Inflammatory macrophage treated with lipopolysaccharide for 1 hour (primary cell): ENCODE measurements around the gene RPUSD1.

ENCODE experiments used
- DNase-seq, 2 donors: peaks; one replicate each; pipeline ENCODE4 v3.0.0-alpha.2; 2020 to 2022

The RPUSD1 gene

DNA sequence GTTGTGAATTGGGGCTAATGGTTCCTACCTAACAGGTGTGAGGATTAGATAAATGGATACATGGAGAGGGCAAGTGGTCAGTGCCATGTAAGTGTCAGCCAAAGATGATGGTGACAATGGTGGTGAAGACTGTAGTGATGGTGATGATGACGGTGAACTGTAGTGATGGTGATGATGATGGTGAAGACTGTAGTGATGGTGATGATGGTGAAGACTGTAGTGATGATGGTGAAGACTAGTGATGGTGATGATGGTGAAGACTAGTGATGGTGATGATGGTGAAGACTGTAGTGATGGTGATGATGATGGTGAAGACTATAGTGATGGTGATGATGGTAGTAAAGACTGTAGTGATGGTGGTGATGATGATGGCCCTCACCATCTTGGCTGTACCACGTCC lies 30.4 kb upstream of the RPUSD1 start:
- no peak for DNase-seq

DNA sequence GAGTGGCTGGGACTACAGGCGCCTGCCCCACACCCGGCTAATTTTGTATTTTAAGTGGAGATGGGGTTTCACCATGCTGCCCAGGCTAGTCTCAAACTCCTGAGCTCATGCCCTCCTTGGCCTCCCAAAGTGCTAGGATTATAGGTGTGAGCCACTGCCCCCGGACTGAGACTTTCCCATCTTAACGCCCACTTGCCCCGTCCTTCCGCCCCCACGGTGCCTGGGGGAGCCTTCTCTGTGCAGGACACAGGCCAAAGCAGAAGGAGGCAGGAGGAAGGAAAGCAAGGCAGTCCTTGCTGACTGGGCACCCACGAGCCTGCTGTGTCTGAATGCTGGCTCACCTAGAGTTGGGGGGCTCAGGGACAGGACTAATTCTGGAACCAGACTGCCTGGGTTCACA lies 30.0 kb upstream of the RPUSD1 start:
- DNase-seq, result no peak

DNA sequence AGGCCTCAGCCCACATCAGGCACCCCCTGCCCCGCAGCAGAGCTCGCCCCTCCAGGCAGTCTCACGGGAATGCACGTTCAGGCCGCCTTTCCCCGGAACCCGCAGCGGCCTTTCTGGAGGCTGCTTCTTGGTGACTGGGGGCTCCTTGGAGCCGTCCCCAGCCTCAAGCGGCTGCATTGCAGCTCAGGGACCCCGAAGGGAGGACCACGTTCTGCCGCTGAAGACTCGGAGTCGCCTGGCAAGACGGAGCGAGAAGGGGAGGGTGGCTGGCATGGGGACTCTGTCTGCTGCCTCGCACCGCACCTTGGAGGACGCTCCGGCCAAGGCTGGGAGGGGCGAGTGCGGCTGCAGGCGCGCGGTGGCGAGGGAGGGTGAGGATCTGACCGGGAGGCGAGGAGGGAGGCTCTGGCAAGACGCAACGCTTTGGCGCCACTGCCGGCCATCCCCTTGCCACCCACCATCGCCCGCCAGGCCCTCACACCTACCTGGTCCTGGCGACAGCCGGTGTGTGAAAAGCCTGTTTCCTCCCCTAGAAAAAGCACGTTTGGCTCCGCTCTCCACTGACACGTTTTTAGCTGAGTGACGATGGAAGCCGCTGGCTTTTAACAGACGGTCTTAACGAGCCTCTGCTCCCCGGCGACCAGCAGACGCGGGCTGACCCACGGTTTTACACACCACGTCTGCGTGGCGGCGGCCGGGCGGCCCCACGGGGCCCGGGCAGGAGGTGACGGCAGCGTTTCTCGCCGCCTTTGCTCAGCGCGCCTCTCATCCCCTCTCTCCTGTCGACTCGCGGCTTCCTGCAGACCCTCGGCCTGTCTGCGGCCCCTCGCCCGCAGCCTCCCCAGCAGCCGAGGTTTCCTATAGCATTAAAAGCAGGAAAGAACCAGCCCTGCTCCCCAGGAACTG lies 29.1 kb upstream of the RPUSD1 start:
- no peak for DNase-seq

DNA sequence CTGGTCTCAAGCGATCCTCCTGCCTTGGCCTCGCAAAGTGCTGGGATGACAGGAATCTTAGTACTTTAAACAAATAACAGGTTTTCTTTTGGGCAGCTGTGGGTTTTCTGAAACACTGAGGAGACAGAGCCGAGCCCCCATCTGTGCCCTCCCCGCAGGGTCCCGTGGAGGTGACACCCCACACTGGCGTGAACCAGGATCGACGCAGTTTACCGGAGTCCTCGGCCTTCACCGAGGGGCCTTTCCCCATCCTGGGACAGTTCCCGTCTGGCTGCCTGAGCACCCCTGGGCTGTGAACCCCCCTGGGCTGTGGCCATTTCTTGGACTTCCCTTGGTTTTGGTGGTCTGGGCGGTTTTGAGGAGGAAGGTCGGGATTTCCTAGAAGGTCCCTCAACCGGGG lies 27.7 kb upstream of the RPUSD1 start:
- DNase-seq, result no peak

DNA sequence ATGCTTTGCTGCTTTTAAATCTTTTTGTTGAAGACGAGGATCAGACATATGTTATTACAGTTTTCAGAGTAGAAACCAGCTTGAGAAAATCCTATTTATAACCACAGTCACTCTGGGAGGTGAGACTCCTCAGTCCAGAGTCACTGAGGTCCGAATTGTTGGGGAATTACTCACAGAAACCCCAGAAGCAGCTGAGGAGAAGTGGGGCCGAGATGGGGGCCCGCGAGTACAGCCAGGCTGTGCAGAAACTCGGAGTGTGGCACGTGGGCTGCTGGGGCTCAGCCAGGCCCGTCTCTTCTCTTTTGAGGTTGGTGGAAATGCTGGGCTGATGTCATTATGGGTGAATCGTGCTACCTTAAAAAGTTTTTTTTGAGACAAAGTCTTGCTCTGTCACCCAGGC lies 26.8 kb upstream of the RPUSD1 start:
- DNase-seq, result no peak

DNA sequence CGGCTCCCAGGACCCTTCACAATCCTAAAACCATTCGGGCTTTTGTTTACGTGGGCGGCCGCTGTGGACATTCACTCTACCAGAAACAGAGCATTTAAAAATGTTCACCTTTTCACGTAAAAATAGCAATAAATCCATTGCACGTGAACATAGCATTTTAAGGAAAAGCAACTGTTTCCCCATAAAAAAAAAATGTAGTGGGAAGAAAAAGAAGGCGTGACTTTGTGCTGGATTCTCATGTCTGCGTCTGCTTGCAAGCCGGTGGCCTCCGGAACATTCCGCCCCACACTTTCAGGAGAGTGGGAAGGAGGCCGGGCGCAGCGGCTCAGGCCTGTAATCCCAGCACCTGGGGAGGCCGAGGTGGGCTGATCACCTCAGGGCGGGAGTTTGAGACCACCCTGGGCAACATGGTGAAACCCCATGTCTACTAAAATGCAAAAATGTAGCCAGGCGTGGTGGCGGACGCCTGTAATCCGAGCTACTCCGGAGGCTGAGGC lies 25.8 kb upstream of the RPUSD1 start:
- DNase-seq, result no peak

DNA sequence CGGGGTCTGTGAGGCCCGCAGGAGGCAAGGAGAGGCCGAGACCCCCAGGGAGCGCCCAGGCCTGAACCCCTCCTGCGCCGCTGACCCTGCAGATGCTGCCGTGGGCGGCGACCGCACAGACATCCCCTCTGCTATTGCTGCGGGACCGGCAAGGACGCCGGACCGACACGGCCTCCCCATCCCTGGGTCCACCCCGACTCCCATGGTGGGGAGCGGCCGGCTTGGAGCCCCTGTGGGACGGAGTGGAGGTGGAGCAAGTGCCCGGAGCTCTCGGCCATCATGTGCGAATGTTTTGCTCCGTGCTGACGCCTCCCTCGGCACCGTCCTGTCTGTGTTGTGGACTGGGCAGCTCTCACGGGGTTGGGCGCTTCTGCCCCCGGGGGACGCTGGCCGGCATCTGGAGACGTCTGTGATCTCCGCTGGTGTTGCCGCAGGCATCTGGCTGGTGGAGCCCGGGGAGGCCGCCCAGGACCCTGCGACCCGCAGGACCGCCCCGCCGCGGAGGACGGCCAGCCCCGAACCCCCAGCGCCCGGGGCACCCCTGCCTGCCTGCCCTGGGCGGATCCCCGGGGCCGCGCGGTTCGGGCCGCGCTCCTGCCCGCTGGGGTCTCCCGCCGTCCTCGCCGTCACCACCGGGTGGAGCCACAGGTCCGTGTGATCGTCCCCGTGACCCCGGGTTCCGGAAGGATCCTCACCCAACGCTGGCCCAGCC lies 25.2 kb upstream of the RPUSD1 start:
- peak; percentile 6 to 22 for DNase-seq

DNA sequence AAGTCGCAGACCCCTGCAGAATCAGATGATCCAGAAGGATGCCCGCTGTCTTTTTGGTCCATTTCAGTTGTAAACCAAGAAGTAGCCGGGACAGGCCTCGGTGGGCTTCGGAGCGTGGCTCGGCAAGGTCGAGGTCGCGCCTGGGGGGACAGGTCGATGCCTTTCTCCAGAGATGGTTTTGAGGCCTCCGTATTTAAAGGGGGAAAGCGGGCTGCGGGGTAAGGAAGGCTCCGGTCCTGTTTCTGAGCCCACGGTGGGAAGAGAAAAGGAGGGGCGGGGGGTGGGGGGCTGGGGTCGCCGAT lies 19.9 kb upstream of the RPUSD1 start:
- no peak for DNase-seq

DNA sequence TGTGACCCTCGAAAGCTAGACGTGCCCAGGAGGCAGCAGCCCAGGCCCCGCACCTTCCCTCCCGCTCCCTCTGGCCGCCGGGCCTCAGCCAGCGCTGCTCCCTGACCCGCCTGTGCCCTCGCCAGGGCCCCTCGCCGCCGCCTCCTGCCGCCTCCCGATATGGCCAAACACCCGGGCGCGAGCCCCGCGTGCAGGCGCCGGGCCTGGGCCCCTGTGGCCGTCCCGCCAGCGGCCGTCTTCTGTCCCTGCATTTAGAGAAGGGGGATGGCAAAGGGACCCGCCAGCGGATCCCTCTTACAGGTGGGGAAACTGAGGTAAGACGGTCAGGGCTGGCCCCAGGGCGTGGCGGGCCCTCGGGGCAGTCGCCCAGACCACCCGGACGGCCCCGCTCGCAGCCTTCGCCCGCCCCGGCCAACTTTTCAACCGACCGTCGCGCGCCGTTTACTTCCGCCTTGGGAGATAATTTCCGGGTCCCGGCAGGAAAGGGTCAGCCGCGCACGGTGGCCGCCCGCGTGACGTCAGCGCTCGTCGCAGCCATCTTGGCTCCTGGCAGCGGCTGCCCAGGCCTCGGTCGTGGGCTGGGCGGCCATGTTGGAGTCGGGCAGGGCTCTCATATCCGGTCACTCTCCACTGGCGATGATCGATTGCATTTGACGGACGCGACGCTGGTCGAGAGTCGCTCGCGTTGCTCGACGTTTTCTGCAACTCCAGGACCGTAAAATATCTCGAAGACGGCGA lies 19.3 kb upstream of the RPUSD1 start:
- DNase-seq, result peak; percentile 89 to 90

DNA sequence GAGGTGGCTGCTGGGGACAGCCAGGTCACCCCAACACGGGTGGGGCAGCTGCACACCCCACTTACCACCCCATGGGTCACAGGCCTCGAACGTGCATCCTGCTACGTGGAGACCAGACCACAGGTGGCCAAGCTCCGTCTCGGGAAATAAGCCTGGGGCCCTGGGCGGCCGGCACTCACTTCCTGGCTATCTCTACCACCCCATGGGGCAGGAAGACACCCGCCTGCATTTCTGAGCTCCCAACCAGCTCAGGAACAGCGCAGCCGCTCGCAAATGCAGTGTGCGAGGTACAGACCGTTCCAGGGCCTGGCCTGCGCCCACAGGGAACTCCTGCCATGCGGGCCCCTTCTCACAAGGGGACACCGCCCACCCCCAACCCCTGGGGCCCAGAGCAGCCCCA lies 17.3 kb upstream of the RPUSD1 start:
- no peak for DNase-seq

DNA sequence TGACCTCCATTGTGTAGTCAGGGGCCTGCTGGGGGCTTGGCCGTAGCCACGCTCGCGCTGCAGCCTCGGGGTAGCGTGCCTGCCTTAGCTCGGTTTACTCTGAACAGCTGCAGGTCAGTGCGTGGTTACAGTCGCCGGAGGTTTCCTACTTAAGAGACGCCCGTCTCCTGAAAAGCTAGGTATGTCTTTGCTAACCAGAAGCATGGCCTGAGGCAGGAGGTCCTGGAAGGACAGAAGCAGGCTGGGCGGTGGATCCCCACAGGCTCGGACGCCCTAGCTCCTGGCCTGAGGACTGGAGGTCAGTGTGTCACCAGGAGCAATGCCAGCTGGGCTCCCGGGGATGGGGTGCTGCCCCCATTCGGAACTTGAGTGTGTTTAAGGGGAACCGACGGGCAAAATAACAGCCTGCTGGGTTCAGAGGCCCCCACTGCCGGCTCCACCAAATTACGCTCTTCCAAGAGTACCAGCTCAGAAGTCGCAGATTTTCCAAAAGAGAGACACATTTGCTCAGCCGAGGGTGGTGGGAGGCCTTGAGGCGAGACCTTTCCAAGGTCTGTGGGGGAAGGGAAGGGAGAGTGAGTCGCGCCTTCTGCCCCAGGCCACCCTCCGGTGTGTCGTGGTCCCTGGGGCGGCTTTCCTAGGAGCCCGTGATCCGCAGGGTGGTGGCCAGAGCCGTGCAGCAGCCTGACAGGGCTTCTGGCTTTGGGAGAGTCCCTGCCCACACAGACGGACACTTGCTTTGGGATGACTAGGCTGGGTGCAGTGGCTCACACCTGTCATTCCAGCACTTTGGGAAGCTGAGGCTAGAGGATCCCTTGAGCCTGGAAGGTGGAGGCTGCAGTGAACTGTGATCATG lies 16.2 kb upstream of the RPUSD1 start:
- no peak for DNase-seq

DNA sequence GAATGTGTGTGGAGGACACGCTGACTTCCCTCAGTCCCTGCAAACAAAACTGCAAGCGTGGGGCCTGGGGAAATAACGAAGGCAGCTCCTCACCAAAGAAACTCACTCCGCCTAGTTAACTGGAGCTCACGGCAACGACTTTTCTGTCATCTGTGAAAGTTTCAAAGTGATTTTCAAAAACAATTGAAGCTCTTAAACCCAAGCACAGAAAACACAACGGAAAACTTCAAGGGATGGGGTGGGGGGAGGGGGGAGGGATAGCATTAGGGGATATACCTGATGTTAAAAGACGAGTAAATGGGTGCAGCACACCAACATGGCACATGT lies 15.5 kb upstream of the RPUSD1 start:
- DNase-seq, result no peak

DNA sequence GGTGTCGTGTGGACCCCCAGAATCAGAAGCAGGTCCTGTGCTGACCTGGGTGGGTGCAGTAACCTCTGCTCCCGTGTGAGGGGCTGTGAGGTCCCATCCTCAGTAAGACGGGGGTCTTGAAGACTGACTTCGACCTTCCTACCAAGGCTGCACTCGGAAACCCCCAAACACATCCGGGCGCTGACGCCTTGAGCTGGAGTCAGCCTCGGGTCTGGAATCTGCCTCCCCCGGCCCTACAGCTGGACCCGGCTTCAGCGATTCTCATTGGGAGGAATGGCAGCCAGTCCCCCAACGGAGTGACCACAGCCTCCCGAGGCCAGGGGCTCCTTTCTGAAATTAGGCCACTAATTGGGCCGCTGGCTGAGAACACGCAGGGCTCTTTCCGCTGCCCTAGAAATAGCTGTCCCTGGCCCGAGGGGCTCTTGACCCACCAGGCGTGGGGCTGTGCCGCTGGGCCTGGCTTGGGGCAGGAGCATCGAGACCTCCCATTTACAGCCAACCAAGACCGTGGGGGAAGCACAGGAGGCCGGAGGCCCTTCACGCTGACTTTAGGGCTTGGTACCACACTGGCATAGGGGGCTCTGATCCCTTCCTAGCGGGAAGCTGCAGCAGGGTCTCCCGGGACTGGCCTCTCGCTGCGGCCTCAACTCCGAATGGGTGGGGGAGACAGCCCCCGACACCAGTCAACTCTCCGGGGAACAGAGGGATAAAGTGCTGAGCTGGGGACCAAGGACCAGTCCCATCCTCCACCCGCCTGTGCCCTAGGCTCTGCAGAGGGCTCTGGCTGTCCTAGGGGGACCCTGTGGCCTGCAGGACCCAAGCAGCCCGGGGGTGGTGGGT lies 15.0 kb upstream of the RPUSD1 start:
- no peak for DNase-seq

DNA sequence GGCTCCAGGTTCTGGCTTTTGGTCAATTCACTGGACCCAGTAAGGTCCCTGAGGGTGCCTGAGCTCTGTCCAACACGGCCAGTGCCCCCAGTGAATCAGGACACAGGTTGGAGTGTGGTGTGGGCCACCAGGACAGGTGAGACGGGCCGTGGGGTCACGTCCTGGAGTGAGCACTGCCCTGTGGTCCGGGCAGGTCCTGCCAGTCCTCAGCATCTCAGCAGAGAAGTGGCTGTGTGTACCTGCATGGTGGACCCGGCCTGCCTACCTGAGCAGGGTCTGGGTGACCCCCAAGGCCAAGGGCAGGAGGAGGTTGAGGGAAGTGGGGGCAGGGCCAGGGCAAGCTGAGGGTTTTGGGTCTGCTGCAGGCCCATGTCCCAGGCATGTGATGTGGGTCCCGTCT lies 14.3 kb upstream of the RPUSD1 start:
- no peak for DNase-seq

DNA sequence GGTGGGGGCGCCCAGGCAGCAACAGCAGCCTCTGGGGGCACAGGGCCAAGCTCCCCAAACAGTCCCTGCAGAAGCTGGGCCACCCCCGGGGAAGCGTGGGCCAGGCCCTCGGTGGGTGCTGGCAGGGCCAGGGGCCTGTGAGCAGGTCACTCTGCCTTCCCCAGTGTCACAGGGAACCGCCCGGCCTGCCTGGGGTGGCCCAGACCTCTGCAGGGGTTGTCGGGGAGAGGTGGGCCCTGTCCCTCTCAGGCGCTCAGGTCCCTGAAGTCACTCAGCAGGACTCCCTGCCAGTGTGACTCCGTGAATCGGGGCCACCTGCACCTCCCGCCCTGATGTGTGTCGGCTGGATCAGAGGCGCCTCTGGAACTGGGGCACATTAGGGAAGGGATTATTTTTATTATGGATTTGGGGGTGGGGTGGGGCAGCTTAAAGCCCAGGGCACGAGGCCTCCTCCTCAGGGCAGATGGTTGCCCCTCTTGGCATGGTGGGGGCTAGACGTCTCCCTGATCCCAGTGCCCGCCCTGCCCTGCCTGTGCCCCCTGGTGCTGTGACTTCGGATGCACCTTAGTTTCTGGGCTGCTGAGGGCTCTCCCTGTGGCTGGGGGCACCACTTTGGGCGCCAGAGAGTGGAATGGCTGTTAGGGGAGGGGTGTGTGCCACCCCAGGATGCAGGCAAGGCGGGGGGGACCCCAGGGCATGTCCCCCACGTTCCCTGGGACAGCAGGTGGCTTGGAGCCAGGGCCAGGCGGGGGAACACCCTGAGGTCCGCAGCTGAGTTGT lies 13.6 kb upstream of the RPUSD1 start:
- DNase-seq, result no peak

DNA sequence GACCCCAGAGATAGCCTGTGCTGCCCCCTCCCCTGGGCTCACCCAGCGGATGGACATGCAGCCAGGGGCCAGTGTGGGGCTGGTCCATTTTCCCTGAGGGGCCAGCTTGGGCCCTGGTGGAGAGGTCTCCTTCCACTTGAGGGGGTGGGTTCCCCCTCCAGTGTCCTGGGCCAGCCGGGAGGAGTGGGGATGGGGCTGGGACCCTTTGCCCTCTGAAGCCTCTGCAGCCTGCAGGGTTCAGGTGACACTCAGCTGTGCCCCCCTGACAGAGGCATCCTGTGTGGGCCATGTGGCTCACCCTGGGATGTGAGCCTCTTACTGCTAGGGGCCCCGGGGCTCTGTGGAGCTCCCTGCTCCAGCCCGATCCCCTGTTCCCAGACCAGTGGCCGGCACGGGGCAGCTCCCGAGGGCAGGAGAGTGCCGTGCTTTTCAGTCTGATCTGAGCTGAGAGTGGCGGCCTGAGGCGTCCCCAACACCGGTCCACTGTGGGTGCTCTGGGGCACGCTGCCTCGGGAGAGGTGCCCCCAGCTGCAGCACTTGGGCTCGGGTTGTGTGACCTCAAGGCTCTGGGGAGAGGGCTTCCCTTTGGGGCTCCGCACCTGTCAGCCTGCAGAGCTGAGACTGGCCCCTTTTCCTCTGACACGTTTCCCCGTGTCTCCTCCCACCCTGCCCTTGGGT lies 12.8 kb upstream of the RPUSD1 start:
- DNase-seq, result no peak

DNA sequence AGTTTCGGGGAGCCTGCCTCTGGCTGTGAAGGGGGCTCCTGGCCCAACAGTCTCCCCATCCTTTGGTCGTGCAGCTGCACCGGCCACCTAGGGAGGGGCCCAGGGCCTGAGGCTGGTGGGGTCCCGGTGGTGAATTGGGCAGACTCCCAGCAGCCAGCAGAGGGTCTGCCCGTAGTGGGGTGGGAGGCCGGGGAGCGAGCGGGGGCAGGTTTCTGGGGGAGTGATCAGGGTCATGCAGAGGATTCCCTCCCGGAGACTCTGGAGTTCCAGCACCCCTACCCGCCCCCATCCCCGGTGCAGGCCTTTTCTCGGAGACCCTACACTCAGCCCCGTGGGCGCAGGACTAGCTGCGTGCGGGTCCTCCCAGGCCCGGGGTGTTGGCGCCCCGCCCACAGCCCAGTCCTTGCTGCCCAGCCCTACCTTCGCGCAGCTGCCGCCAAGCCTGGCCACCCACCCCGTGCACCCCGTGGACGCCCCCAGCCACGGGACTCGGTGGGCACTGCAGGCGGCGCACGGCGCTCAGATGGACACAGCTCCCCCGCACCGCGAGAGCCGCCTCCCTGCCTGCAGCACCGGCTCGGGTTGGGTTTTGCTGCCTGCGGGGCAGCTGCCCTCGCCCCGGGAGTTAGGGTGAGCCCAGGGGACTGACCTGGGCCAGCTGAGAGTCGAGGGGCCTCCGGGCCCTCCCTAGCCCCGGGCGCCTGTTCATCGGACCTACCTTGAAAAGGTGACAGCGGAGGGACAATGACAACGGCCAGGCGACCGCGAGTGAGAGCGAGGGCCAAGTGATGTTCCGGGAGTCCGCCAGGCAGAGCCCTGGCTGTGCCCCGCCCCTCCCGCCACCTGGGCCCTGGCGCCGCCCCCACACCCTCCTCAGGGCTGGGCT lies 12.0 kb upstream of the RPUSD1 start, which contains the start of gene GNG13:
TSS of gene GNG13 (minus strand) at position 787 of the 886 bp plus-strand sequence. CDS start 1,657 bp downstream, outside the sequence.
- no peak for DNase-seq

DNA sequence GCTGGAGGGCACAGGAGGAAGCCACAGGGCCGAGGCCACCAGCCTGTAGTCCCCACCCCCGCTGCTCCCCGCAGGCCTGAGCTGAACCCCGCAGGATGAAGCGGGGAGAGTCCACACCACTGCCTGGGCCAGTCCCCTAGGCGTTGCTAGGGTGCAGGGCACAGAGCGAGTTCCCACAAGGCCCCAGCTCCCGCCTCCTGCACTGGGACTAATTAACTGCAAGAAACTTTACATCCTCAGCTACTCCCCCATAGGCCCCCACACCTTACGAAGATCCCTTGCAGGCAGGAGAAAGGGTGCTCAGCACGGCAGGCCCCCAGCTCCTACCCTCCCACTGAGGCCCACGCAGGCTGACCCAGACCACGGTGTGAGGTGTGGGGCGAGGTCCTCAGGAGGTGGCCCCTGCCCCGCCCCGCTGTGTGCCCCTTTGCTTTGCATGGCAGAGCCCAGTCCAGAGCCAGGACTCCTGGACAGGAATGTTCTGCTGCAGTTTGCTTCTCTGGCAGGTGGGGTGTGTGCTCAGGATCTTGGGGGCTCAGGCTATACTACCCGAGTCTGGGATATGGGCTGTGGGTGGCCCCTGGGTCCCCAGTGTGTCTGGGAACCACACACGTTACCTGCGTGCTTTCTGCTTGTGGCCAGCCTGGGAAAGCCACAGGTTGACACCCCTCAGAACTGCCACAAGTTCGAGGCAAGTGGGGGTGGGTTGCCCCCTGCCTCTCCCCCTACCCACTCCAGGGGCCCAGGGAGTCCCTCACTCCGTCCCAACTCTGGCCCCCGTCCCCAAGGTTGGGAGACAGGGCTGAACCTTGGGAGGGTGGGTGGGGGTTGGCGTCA lies 11.1 kb upstream of the RPUSD1 start:
- DNase-seq, result no peak
